ENCODE data around the gene ZC3H12D. TPM values are rescaled to one million over a fixed set of nuclear protein-coding genes. Genes with fewer than 3 reads are reported as not detected.

Gene ZC3H12D
- total and polyA plus RNA-seq, 2 experiments from 2014 or later = 0.07 TPM; not detected in 1

DNA sequence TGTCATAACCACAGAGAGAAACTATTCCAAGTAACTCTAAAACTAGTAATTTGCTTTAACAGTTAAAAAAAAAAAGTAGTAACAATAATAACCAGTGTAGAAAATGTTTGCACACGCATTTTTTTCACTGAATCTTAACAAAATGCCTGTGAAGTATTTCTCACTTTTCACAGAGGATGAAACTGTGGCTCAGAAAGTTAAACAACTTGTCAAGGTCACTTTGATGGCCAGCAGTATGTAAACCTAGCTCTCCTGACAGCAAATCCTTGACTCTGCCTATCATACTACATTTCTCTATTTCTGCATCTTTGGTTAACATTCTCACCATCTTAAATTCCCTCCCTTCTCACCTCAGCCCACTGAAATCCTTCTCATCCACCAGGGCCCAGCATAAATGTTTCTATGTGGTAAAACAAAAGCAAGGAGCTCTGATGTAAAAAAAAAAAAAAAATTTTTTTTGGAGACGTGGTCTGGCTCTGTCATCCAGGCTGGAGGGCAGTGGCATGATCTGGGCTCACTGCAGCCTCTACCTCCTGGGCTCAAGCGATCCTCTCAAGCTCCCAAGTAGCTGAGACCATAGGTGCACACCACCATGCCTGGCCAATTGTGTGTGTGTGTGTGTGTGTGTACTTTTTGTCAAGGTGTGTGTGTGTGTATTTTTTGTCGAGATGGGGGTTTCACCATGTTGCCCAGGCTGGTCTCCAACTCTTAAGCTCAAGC is 26.1 kb upstream of the ZC3H12D start:
- H3K4me1 ChIP-seq (ENCODE audit: insufficient read depth) = peaks cover 10% of the 10 kb centered on the region; the same call in 1 of the 2 replicates
- no peak overlapping the region for H2AFZ ChIP-seq
- H3K4me3 Mint-ChIP-seq = no peak overlapping the region
- DNase-seq (ENCODE audit: low spot score) = no peak
- no peaks in the 10 kb centered on the region for H3K79me2 ChIP-seq (replicated peaks; ENCODE audit: insufficient read depth)
- no peaks in the 10 kb centered on the region for H3K9me2 ChIP-seq (ENCODE audit: insufficient read depth)
- peaks cover 19% of the 10 kb centered on the region for H3K36me3 Mint-ChIP-seq (ENCODE audit: low read depth)
- no peak overlapping the region for H3K27ac Mint-ChIP-seq
- no peak for ATAC-seq
- H3K4me3 ChIP-seq = no peak overlapping the region
- H3K27me3 ChIP-seq (ENCODE audit: insufficient read depth) = no peaks in the 10 kb centered on the region
- 0 out of 2 replicates have a peak, but pooled peaks cover 3% of the 10 kb centered on the region for H3K36me3 ChIP-seq (ENCODE audit: insufficient read depth)
- H4K20me1 ChIP-seq (replicated peaks; ENCODE audit: insufficient read depth) = no peaks in the 10 kb centered on the region
- H3K27ac ChIP-seq (ENCODE audit: low read depth) = no peak overlapping the region
- H3F3A ChIP-seq (replicated peaks; ENCODE audit: low read depth) = no peaks in the 10 kb centered on the region
- H3K4me1 Mint-ChIP-seq = peaks cover 15% of the 10 kb centered on the region; the same call in 2 of the 3 replicates
- no peaks in the 10 kb centered on the region for H3K9me3 Mint-ChIP-seq
- TF ChIP-seq STAT1 (IDR thresholded peaks at IDR 0.05; ENCODE audit: unreplicated experiment) = no peak
- no peak for TF ChIP-seq NANOG (IDR thresholded peaks at IDR 0.05; ENCODE audit: borderline replicate concordance)
- TF ChIP-seq ETS1 (IDR thresholded peaks at IDR 0.05) = no peak
- no peak for TF ChIP-seq JUNB (IDR thresholded peaks at IDR 0.05; ENCODE audit: unreplicated experiment)
- no peak for TF ChIP-seq ZNF114 (CRISPR knock-in tag; IDR thresholded peaks at IDR 0.05)
- no peak for TF ChIP-seq EZH2phosphoT487 (IDR thresholded peaks at IDR 0.05; ENCODE audit: unreplicated experiment)
- no peak for TF ChIP-seq POLR2AphosphoS5 (IDR thresholded peaks at IDR 0.05; ENCODE audit: low read depth)
- no peak for TF ChIP-seq EZH2 (IDR thresholded peaks at IDR 0.05; ENCODE audit: low read depth, unreplicated experiment)
- TF ChIP-seq ZNF331 (CRISPR knock-in tag; IDR thresholded peaks at IDR 0.05; ENCODE audit: low read depth) = no peak
- no peak for TF ChIP-seq REST (IDR thresholded peaks at IDR 0.05; ENCODE audit: unreplicated experiment)
- TF ChIP-seq, protein P1, sequence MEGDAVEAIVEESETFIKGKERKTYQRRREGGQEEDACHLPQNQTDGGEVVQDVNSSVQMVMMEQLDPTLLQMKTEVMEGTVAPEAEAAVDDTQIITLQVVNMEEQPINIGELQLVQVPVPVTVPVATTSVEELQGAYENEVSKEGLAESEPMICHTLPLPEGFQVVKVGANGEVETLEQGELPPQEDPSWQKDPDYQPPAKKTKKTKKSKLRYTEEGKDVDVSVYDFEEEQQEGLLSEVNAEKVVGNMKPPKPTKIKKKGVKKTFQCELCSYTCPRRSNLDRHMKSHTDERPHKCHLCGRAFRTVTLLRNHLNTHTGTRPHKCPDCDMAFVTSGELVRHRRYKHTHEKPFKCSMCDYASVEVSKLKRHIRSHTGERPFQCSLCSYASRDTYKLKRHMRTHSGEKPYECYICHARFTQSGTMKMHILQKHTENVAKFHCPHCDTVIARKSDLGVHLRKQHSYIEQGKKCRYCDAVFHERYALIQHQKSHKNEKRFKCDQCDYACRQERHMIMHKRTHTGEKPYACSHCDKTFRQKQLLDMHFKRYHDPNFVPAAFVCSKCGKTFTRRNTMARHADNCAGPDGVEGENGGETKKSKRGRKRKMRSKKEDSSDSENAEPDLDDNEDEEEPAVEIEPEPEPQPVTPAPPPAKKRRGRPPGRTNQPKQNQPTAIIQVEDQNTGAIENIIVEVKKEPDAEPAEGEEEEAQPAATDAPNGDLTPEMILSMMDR (conservative IDR thresholded peaks at IDR 0.05; ENCODE audit: low read depth in 2 of 2) = no peak
- H3K4me2 ChIP-seq = no peak overlapping the region
- H3K27me3 Mint-ChIP-seq (ENCODE audit: insufficient read depth, low read depth, poor library complexity) = peaks cover 1% of the 10 kb centered on the region
